ENCODE results near the gene GIPC2. TPM values are rescaled to one million over a fixed set of nuclear protein-coding genes. Genes with fewer than 3 reads are reported as not detected.

The GIPC2 gene, protein sequence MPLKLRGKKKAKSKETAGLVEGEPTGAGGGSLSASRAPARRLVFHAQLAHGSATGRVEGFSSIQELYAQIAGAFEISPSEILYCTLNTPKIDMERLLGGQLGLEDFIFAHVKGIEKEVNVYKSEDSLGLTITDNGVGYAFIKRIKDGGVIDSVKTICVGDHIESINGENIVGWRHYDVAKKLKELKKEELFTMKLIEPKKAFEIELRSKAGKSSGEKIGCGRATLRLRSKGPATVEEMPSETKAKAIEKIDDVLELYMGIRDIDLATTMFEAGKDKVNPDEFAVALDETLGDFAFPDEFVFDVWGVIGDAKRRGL
- not detected in 2 replicates for total RNA-seq (2014; rRNA removed; shearing (Covaris generic))

DNA sequence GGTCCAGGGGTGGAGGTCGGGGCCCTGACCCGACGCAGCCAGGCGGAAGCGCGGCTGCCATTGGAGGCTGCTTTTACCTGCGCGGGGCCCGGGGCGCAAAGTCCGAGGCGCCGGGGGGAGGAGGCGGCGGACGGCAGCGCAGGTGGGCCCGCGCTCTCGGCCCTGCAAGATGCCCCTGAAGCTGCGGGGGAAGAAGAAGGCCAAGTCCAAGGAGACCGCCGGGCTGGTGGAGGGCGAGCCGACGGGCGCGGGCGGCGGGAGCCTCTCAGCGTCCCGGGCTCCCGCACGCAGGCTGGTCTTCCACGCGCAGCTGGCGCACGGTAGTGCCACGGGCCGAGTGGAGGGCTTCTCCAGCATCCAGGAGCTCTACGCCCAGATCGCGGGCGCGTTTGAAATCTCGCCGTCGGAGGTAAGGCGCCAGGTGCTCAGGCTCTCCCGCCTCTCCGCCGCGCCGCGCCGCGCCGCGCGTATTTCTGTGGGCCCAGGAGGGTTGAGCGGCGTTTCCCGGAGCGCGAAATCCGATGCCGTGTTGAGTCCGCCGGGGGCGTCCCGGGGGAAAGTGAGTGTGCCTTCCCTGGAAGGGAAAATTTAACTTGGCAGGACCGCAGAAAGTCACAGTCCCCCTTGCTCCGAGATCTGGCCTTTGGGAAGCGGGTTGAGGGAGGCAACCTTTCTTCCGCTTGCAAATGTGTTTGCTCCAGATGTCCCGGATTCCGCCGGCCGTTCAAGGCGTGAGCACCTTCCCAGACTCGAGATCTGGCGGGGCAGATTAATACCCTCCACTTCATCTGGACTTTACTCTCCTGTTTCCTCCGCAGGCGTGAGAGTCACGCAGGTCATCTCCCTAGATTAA lies at the start of gene GIPC2:
GIPC2 (plus strand) TSS at position 41 of the 853 bp plus-strand sequence; CDS start at position 170, 129 bp downstream.

GRCh38 chr1:78004719-78005447 lies 40.9 kb upstream of the GIPC2 start, which contains the start of gene DNAJB4:
Gene DNAJB4 (plus strand): TSS chr1:78004939. CDS start chr1:78005111, 172 bp downstream.

Small RNAs within 50 kb of the gene (small RNA-seq; reads per million reads assigned to genes)
- 1.1 reads per million, percentile 57 among the genes with 10 or more reads in this experiment for gene AC103591.3
- gene RNA5SP22, result 2.1 reads per million, percentile 74 among the genes with 10 or more reads in this experiment
- not detected for gene RNU6-1102P

Other genes with a start within 250 kb of the GIPC2 start
- 1.5 and 2.5 TPM in 2 replicates for gene NEXN, start 157.3 kb upstream of the GIPC2 start, total RNA-seq (2014; rRNA removed; shearing (Covaris generic))
- gene FUBP1, start 66.9 kb upstream of the GIPC2 start, total RNA-seq (2014; rRNA removed; shearing (Covaris generic)), result 159 and 163 TPM in 2 replicates
- 4.1 and 15.8 TPM in 2 replicates for gene DNAJB4, start 41.0 kb upstream of the GIPC2 start, total RNA-seq (2014; rRNA removed; shearing (Covaris generic))

Measured in A375 (cell line).